ENCODE data around the gene GABARAPL2.

DNA sequence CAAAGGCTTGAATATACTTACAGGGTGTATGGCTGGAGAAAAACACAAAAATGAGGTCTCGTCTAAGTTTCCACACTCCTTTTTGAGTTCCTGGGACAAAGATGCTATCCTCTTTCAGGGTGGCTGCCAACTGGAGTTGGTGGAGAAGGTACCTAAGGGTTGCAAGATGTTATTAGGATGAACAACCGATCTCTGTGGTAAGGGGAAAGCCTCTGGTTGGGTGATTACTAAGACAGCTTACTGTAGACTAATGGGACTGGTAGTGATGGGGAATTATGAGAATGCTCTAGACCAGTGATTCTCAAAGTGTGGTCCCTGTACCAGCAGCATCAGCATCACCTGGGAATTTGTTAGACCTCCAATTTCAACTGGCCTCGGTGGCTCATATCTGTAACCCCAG lies 50.9 kb downstream of the GABARAPL2 start:
- TF ChIP-seq POLR2A (IDR thresholded peaks at IDR 0.05) = no peak
- TF ChIP-seq, protein P1, sequence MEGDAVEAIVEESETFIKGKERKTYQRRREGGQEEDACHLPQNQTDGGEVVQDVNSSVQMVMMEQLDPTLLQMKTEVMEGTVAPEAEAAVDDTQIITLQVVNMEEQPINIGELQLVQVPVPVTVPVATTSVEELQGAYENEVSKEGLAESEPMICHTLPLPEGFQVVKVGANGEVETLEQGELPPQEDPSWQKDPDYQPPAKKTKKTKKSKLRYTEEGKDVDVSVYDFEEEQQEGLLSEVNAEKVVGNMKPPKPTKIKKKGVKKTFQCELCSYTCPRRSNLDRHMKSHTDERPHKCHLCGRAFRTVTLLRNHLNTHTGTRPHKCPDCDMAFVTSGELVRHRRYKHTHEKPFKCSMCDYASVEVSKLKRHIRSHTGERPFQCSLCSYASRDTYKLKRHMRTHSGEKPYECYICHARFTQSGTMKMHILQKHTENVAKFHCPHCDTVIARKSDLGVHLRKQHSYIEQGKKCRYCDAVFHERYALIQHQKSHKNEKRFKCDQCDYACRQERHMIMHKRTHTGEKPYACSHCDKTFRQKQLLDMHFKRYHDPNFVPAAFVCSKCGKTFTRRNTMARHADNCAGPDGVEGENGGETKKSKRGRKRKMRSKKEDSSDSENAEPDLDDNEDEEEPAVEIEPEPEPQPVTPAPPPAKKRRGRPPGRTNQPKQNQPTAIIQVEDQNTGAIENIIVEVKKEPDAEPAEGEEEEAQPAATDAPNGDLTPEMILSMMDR (IDR thresholded peaks at IDR 0.05) = no peak
